HG03520 (cell line): ENCODE measurements around the gene GPRC5B.

ENCODE experiments used
- ATAC-seq: cut with Tn5 transposase; IDR thresholded peaks from one replicate; pipeline ENCODE4 v1.9.1; 2021; ENCODE audit warnings: mild to moderate bottlenecking, moderate library complexity; ENCODE audit not compliant: unreplicated experiment

GPRC5B gene

DNA sequence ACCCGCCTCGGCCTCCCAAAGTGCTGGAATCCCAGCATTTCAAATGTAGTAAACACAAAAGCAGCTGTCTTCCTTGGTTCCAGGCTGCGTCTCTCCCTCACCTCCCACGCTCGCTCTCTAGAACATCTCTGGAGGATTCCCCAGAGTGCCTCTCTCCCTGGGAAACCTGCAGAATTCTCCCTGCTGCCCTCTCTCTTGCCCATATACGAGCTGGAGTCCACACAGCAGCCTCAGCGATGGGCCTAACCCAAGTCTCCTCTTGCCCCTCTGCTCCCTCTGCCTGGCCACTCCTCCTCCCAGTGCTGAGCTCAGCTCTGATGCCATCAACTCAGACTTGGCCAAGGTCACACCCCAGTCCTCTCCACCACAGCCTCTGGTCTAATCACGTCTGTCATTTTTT, 10.6 kb downstream of the GPRC5B start:
- no peak for ATAC-seq

DNA sequence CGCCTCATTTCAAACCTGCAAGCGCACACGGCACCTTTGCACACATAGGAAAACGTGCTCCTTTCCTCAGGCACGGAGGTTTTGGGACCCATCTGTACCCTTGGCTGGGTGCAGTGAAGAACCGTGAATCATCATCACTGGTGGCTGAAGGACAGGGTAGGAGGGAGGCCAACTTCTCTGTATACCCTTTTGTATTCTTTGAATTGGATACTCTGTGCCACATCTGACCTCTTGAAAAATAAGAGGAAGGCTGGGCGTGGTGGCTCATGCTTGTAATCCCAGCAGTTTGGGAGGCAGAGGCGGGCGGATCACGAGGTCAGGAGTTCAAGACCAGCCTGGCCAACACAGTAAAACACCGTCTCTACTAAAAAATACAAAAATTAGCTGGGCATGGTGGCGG, 11.7 kb downstream of the GPRC5B start:
- ATAC-seq = no peak

DNA sequence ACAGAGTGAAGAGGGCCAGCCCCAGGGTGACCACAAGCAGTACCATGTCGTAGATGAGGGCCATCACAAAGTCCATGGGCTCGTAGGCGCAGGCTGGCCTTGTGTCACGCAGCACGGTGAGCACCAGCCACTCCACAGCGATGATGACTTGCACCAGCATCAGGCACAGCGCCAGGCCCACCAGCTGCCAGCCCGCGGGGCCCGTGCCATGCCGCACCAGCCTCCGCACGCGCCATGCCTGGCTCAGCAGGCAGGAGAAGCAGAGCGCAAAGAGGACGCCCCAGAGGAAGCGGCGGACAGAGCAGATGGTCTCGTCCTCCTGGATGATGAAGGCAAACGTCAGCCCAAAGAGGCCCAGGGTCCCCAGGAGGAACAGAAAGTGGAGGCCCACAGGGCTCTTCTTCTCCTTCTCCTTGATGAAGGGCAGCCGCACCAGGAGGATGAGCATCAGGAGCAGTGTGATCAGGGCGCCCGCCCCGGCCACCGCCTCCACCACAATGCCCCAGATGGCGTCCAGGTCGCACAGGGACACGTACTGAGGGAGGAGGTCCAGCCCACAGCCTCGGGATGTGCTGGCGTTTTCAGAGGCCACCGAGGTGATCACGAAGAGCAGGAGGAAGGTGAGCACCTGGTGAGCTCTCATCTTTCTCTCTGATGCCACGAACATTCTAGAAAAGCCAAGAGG, 12.3 kb downstream of the GPRC5B start:
- no peak for ATAC-seq

DNA sequence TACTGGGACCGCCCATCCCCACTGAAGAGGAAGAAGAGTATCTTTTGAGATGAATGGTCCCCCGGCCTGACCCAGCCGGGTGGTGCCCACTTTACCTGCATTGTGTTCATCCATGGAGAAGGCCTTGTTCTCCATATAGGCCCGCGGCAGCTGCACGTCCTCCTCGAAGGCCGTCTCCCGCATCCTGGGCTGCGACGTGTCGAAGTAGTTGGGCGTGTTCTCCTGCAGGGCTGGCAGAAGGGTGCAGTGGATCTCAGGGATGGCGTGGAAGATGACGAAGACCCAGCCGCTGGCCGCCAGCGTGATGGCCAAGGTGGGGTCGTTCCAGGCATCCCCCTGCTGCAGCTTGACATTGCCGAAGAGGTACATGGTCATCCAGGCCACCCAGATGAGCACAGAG, 12.9 kb downstream of the GPRC5B start:
- ATAC-seq = no peak

DNA sequence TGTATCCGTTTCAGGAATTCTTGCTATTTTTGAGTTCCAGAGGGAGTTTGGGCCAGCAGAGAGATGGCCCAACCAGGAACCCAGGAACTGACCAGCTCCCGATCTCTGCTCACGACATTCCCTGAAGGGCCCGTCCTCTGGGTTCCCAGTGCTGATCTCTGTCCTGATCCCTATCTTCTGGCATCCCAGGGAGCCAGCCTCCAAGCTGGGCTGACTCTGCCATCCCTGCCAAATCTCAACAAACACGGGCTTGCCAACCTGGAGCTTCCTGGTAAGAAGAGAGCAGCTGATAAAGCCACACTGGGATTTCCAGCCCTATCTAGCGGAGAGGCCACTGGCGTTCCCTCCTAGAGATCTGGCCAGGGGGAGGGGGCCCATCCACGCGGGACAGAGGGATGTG, 16.2 kb downstream of the GPRC5B start:
- no peak for ATAC-seq

DNA sequence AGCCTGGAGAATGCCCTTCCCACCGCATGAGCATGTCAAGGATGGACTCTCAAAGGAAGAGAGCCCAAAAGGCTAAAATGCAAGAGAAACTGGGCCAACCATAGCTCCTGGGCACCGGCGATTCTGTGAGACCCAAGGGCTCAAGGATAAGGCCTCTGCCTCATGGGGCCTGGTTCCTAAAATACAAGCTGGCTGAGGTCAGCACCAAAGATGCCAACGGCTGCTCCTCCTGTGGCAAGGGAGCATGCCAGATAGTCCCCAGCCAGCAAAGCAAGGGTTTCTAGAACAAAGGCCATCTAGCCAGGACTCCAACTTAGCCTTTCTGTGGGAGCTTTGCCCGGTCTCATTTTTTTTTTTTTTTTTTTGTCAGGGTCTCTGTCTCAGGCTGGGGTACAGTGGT, 20.1 kb downstream of the GPRC5B start:
- no peak for ATAC-seq

DNA sequence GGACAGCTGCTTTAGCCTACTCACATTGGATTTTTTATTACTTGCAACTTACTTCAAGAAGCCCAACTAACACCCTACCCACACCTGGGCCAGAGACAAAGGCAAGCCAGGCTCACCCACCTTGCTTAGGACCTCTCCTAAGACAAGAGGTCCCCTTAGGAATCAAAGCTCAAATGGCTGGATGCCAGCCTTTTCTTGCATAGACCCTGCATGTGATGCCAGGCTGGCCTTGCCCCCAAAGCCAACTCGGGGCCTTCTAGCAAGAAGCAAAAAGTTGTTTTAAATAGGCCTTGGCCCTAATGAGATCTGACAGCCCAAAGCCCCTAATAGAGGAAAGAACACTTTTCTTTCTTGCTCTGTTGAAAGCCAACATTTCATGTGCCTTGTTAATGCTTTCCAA, 20.7 kb downstream of the GPRC5B start:
- no peak for ATAC-seq

DNA sequence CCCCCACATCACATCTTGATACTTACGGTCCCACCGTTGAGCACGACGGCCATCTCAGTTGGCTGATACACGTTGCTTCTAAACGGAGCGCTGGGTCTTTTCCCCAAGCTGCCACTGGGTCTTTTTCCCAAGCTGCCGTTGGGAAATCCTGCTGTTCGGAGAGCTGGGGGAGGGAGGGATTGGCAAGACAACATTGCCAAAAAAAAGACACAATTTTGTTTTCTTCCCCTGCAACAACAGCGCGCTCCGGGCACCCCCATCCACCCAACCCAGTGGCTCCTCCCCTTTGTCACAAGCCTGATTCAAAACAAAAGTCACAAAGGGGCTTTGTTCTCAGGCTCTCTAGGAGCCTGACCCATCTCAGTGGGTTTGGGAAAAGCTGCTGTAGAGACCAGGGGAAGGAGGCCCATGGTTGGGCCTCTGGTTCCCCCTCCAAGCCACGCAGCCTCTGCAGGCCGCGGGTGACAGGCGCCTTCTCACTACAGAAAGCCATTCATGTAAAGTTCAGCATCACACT, 22.8 kb downstream of the GPRC5B start:
- ATAC-seq = no peak

DNA sequence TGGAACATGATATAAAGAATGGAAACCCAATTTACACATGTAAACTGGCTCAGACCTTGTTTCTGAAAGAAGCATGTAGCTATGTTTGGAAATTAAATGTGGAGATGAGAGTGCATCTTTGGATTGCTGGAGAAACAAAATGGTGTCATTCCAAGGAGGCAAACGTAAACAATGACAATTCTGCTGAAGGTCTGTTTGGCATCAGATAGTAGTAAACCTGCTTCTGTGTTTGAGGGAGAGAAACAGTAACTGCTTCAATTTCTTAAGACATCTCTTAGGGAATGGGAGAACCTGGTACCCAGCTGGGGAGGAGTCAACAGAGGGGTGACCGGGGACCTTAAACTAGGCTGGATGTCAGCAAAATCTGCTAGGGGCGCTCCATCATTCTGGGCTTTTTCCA, 23.5 kb downstream of the GPRC5B start:
- ATAC-seq = no peak

DNA sequence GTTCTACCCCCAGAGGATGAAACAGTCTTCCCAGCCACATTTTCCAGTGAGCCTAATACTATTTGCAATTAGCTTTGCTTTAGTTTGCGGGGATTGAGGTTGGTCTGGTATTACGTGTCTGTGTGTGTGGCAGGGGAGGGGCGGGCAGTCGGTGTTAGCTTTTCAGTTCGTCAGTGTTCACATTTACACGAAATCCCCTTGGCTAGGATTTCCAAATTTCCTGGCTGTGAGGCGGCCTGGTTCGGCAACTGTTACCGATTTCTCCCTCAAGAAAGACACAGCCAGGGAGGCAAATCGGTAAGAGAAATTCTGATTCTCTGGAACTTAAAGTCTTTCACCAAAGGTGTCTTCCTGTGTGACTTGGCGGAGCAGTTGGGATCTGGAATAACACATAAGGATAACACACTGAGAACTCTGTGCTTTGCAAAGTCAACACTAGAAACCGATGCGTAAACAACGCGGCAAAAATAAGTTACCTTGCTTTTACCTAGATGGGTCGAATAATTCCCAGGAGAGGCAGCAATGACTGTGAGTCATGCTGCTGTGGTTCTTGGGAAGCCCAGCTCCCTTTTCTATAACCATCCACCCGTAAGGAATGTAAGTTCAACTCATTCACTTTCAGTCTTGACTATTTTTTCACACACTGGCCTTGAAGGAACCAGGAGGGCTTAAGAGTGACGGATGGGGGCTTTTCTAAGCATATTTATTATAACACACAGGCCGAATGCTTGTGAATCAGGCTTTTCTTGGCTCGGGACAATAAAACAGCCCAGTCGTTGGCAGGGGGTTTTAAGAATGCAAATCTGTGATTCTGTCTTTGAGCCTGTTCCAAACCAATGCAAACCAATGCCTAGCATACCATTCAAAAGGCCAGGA, 24.2 kb downstream of the GPRC5B start:
- no peak for ATAC-seq

DNA sequence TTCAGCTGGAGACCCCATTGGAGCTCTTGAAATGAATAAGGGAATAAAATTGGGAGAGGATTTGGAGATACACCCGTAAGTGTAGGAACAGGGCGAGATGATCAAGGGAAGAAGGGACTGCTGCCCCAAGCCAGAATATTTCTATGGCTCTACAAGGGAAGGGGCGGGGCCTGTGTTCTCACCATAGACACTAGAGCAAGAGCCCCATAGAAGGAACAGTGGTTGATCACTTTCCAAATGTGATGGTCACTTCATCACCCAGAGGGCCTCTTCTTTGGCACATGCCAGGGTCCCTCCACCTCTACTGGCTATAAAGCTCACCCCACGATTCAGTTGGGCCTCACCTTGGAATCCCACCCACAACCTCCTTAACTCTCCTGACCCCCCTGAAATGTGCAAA, 25.0 kb downstream of the GPRC5B start:
- ATAC-seq = no peak

DNA sequence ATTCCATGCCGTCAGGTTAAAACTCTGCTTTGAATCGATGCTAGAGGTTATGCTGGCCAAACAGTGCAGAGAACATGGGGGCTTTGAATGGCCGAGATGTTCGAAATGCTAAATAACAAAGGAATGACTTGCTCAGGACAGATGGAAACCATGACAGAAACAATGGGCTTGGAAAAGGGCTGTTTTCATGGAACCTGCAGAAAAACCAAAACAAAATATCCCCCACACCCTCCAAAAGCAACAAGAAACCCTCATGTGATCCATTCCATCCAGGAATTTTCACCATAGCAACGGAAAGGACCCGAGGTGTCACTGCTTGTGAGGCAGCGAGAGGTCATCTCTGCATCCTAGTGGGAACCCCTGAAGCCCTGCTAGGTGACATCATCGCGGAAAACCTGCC, 25.5 kb downstream of the GPRC5B start:
- no peak for ATAC-seq

DNA sequence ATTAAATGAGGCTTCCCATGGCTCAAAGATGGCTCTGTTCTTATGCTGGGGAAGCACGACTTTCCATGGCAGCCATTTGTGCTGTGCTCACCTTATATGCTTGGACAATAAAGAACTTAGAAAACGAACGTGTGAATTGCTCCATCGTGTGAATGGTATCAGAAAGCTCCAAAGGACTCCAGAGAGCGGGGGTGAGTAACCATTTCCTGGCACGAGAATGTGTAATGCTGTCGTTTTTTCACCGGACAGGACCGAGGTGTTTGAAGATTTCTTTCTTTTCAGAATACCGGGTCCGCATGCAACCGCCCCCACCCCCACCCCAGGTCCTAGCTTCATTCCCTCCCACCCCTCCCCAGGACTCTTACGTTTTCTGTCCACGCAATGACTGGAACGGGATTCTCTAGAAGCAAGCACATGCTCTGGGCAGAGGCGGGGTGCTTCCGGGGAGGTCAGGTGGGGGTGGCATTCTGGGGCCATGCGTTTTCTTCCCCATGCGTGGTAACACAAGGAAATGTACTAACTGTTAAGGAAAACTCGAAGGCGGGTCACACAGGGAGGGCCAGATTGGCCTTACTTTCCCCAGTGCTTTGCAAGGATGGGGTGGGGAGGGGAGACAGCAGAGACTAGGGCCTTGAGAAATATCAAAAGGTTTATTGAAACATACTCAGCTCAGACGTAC, 26.2 kb downstream of the GPRC5B start:
- ATAC-seq = no peak

DNA sequence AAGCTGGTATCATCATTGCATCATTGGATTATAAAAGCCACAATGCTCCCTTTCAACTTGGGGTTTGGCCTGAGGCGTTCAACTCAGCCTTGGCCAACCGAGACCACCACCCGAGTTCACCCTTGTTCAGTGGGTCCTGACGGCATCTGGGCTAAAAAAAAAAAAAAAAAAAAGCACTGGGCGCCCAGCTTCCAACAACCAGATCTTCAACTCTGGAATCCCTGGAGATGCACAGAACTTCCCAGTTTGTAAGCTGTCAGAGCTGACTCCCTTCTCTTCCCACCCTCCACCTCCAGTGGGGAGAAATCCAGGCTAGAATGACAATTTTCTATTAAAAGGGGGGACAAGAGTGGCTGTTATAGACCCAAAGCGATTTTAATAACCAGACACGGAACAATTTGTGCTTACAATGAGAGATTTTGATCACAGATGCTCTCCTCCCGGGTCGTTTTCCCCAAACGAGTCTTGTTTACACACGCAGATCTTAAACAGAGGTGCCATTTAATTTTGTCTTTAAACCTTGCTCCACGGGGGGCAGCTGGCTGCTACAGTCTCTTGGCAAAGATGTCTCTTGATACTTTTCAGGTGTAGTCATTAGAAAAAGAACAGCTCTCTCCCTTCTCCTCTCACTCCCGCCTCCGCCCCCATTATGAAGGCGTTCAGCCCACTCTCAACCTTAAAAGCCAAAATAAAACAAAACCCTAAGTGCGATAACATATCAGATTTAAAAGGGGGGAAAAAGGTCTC, 26.9 kb downstream of the GPRC5B start:
- ATAC-seq = no peak

DNA sequence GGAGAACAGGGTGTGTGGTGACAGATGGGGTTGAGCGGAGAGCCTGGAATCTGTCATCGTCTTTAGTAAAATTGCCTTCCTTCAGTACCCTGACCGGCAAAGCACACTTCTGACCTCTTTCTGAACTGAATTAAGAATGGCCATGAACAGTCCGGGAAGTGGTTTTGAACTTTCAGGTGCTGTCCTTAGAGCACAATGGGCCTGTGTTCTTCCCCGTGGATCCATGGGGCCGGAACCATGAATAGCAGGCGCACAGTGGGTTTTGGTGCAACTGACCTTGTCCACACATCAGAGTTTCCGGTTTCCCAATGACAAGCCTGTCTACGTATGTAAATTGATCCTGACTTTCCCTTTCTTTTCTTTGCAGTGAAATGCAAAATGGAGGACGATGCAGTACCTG, 28.5 kb downstream of the GPRC5B start:
- no peak for ATAC-seq

DNA sequence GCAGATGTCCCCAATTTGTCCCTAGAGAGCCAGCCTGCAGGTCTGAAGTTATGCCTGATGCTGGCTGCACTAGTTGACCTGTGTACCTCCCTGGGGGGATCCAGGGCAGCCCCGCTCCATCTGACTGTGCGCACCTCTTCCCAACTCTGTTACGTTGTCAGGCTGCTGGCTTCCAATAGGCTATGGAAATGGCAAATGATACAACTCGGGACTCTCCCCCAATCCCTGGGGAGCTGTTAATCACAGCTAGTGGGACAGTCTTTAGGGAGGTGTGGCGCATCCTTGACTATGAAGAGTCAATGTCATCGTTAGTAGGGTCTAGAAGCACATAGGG, 30.1 kb downstream of the GPRC5B start:
- no peak for ATAC-seq

DNA sequence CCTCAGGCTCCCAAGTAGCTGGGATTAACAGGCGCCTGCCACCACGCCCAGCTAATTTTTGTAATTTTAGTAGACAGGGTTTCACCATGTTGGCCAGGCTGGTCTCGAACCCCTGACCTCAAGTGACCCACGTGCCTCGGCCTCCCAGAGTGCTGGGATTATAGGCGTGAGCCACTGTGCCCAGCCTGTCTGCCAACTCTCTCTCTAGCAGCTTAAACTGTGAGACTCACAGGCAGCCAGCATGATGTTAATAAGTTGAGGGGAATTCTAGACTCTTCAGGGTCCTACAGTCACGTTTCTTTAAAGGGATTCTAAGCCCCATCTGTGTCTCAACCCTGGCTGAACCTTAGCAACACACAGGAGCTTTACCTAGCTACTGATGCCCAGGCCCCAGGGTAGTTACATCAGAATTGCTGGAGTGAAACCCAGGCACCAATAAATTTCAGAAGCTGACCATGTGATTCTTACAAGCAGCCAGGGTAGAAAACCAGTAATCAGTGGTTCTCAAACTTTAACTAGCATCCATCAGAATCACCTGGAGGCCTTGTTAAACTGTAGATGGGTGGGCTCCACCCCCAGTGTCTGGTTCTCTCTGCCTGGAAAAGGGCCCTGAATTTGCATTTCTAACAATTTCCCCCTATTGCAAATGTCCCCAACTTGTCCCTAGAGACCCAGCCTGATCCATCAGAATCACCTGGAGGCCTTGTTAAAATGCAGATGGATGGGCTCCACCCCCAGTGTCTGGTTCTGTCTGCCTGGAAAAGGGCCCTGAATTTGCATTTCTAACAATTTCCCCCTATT, 30.7 kb downstream of the GPRC5B start:
- ATAC-seq = no peak

DNA sequence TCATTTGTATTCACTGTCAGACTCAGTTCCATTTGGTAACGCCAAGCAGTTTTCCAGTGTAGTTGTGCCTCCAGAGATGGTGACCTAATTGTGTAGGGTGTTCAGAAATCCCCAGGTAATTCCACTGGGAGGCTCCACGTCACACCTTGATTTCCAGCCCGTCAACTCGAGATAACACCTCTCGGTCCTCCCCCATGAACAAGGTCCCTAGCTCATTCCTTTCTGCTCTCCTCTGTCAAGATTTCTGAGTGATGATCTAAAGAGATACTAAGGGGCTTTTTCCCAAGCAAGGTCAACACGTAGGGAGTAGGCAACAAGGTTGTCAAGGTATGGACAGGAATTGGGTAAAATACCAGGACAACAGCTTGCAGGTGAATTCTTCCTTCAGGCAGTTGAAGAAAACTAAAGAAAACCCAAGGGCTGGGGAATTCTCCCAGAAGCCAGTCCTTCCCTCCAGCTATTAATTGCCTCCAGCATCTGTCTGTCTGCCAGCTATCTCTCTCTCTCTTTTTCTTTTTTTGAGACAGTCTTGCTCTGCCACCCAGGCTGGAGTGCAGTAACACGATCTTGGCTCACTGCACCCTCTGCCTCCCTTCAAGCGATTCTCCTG, 31.4 kb downstream of the GPRC5B start:
- no peak for ATAC-seq

DNA sequence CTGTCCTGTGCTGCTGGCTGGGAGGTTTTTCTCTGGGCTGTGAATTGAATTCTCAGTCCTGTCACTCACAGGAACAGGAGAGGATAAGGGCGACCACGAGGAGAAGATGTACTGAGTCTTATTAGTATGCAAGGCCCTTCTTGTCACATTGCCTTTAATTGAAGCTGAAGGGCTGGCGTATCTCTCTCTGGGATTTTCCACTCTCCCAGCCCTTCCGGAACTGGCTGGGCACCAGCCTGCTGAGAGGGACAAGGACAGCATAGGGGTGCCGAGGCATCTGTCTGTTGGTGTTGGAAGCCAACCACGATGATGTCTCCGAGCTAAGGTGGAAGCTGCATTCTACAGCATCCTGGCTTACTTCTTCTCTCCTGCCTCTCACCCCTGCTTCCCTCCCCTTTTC, 33.2 kb downstream of the GPRC5B start:
- ATAC-seq = no peak
